Measurements from ENCODE around the gene TMED9. TPM values are rescaled to one million over a fixed set of nuclear protein-coding genes. Genes with fewer than 3 reads are reported as not detected.

The TMED9 gene
- total RNA-seq, 1 experiment from 2014 or later, result 294 TPM

DNA sequence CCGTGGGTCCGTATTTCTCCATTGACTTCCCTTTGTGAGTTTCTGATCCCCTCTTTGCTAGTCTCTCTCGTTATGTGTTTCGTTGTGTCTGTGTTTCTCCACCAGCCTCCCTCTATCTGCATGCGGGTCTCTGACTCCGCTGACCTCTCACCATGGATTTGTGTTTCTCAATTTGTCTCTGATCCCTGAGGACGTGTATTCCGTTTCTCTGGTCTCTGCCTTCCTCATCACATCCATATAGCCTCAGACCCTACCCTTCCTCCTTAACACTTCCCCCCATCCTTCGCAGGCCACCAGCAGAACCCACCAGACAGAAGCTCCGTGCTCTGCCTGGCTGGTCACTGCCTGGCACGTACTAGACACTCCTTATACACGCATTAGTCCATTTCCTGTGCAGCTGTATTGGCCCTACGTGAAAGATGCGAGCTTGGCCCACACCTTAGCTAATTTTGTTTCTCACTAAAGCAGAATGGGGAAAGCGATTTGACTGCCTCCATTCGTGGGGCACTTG, 8.6 kb downstream of the TMED9 start:
- H3K27ac Mint-ChIP-seq (ENCODE audit: unreplicated experiment), result peak overlapping the region; percentile 86
- no peak for DNase-seq
- BruUV-seq (replicated peaks), result no TSS peak
- peaks cover 27% of the 10 kb centered on the region for H3K4me1 Mint-ChIP-seq (ENCODE audit: low read depth, unreplicated experiment)
- TF ChIP-seq, protein P1, sequence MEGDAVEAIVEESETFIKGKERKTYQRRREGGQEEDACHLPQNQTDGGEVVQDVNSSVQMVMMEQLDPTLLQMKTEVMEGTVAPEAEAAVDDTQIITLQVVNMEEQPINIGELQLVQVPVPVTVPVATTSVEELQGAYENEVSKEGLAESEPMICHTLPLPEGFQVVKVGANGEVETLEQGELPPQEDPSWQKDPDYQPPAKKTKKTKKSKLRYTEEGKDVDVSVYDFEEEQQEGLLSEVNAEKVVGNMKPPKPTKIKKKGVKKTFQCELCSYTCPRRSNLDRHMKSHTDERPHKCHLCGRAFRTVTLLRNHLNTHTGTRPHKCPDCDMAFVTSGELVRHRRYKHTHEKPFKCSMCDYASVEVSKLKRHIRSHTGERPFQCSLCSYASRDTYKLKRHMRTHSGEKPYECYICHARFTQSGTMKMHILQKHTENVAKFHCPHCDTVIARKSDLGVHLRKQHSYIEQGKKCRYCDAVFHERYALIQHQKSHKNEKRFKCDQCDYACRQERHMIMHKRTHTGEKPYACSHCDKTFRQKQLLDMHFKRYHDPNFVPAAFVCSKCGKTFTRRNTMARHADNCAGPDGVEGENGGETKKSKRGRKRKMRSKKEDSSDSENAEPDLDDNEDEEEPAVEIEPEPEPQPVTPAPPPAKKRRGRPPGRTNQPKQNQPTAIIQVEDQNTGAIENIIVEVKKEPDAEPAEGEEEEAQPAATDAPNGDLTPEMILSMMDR (IDR thresholded peaks at IDR 0.05; ENCODE audit: unreplicated experiment), result no peak
- peak overlapping the region; percentile 88 for H3K4me3 Mint-ChIP-seq (ENCODE audit: low read depth, unreplicated experiment)
- no peaks in the 10 kb centered on the region for H3K9me3 Mint-ChIP-seq (ENCODE audit: low read depth, unreplicated experiment)
- intact Hi-C loops (cut with micrococcal nuclease; ENCODE audit: unreplicated experiment), result no loop called here
- peaks cover 56% of the 10 kb centered on the region for H3K36me3 Mint-ChIP-seq (ENCODE audit: insufficient read depth, unreplicated experiment)
- no peaks in the 10 kb centered on the region for H3K27me3 Mint-ChIP-seq (ENCODE audit: unreplicated experiment)
- CTCF ChIA-PET, result interaction anchor here (0.9 kb wide), 1 partner anchor 9 kb away, joined by 3 read pairs; the partner anchor contains the start of gene TMED9

GRCh38 chr5:177601126-177601525, 9.1 kb downstream of the TMED9 start:
- H3K9me3 Mint-ChIP-seq (ENCODE audit: low read depth, unreplicated experiment), result no peaks in the 10 kb centered on the region
- peaks cover 27% of the 10 kb centered on the region for H3K4me1 Mint-ChIP-seq (ENCODE audit: low read depth, unreplicated experiment)
- H3K4me3 Mint-ChIP-seq (ENCODE audit: low read depth, unreplicated experiment), result peak overlapping the region; percentile 88
- BruUV-seq (replicated peaks), result no TSS peak
- H3K27me3 Mint-ChIP-seq (ENCODE audit: unreplicated experiment), result no peaks in the 10 kb centered on the region
- intact Hi-C loops (cut with micrococcal nuclease; ENCODE audit: unreplicated experiment), result no loop called here
- no peak for DNase-seq
- CTCF ChIA-PET, result interaction anchor here (0.6 to 0.9 kb wide), 2 partner anchors 9 to 61 kb away, joined by 3 to 5 read pairs; partner anchors contain the start of gene TMED9
- H3K36me3 Mint-ChIP-seq (ENCODE audit: insufficient read depth, unreplicated experiment), result peaks cover 51% of the 10 kb centered on the region
- peak overlapping the region; percentile 86 for H3K27ac Mint-ChIP-seq (ENCODE audit: unreplicated experiment)
- TF ChIP-seq, protein P1 (IDR thresholded peaks at IDR 0.05; ENCODE audit: unreplicated experiment), result no peak

- TF ChIP-seq, protein P1 (IDR thresholded peaks at IDR 0.05; ENCODE audit: unreplicated experiment), result no peak
- BruUV-seq (replicated peaks), result no TSS peak
- DNase-seq, result peak; percentile 41
- intact Hi-C loops (cut with micrococcal nuclease; ENCODE audit: unreplicated experiment), result no loop called here
- H3K4me1 Mint-ChIP-seq (ENCODE audit: low read depth, unreplicated experiment), result peaks cover 27% of the 10 kb centered on the region
- H3K9me3 Mint-ChIP-seq (ENCODE audit: low read depth, unreplicated experiment), result no peaks in the 10 kb centered on the region
- CTCF ChIA-PET, result interaction anchor here (0.6 kb wide), 1 partner anchor 62 kb away, joined by 5 read pairs; no protein-coding TSS in a partner anchor
- no peak overlapping the region for H3K27ac Mint-ChIP-seq (ENCODE audit: unreplicated experiment)
- H3K36me3 Mint-ChIP-seq (ENCODE audit: insufficient read depth, unreplicated experiment), result peaks cover 44% of the 10 kb centered on the region
- H3K27me3 Mint-ChIP-seq (ENCODE audit: unreplicated experiment), result no peaks in the 10 kb centered on the region
- H3K4me3 Mint-ChIP-seq (ENCODE audit: low read depth, unreplicated experiment), result peak overlapping the region; percentile 88
These were observed 9.8 kb downstream of the TMED9 start for GRCh38 chr5:177601577-177602457.

DNA sequence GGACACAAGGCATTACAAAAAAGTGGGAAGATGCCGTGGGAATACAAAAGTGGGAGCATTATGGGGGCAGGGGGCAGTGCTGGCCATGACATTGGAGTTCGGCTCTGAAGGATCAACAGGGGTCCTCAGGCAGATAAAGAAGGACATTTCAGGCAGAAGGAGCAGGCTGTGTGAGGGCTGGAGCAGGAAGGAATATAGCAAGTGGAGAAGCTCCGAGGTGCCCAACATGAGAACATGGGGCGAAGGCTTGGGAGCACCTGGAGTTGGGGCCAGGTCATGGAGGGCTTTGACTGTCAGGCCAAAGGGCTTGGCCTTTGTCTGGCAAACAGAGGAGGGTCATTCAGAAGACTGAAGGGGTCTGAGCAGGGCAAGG, 10.4 kb downstream of the TMED9 start:
- no TSS peak for BruUV-seq (replicated peaks)
- TF ChIP-seq, protein P1 (IDR thresholded peaks at IDR 0.05; ENCODE audit: unreplicated experiment), result no peak
- no peak overlapping the region for H3K27ac Mint-ChIP-seq (ENCODE audit: unreplicated experiment)
- CTCF ChIA-PET, result no interaction called here
- peaks cover 27% of the 10 kb centered on the region for H3K4me1 Mint-ChIP-seq (ENCODE audit: low read depth, unreplicated experiment)
- H3K9me3 Mint-ChIP-seq (ENCODE audit: low read depth, unreplicated experiment), result no peaks in the 10 kb centered on the region
- peaks cover 45% of the 10 kb centered on the region for H3K36me3 Mint-ChIP-seq (ENCODE audit: insufficient read depth, unreplicated experiment)
- intact Hi-C loops (cut with micrococcal nuclease; ENCODE audit: unreplicated experiment), result no loop called here
- no peak overlapping the region for H3K4me3 Mint-ChIP-seq (ENCODE audit: low read depth, unreplicated experiment)
- H3K27me3 Mint-ChIP-seq (ENCODE audit: unreplicated experiment), result no peaks in the 10 kb centered on the region
- no peak for DNase-seq
